Stimulated activated CD4-positive, alpha-beta T cell treated with anti-CD3 and anti-CD28 coated beads, TNF-alpha, amount 100 ng/mL, for 1 hour (primary cell): ENCODE measurements around the gene TBL1Y.
"Not testable (repeated sequence)": the region's sequence is repeated elsewhere in the genome, so short reads cannot be mapped to it uniquely, and the experiment has no call there.

Experiments used
- DNase-seq, 3 donors: peaks; one replicate each; pipeline ENCODE4 v3.0.0-alpha.2; 2020; ENCODE audit warnings: low read depth in 3 of 3, low spot score in 1 of 3

Gene TBL1Y

DNA sequence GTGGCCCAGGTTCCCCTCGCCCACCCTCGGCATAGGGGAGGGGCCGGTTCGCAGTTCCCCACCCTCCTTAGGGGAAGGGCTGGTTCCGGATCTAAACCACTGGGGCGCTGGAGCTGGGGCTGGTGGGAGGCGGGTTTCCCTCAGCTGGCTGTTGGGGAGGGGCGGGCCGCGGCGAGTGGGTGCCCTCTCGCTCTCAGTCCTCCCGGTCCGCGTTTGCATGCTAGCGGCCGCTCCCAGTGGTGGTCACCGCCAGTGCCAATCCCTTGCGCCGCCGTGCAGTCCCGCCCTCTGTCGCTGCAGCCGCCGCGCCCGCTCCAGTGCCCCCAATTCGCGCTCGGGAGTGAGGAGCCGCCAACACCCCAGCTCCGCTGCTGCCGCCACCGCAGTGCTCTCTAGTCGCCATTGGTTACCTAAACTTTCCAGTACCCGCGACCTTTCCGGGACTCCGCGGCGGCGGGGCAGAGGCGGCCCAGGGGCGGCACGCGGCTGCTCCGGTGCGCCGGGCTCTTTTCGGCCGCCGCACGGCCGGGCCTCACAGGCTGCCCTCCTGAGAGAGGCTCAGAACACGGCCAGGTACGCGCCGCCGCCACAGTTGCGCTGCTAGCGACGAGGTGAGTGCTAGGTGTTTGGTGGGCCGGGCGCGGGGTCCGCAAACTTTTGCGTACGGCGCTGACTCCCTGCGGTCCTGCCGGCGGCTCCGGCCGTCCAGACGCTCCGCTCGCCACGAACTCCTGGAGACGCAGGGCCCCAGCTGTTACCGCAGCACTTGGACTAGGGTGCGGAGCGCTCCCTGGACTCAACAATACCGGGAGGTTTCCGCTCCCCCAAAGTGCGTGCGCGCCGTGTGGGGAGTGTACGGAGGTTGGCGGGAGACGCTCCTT lies at the start of gene TBL1Y:
TBL1Y (plus strand) TSS at position 326 of the 881 bp plus-strand sequence. CDS start 114,388 bp downstream, outside the sequence.
- no peak for DNase-seq

GRCh38 chrY:6894496-6894895 lies 16.0 kb upstream of the TBL1Y start:
- DNase-seq: no peak

- DNase-seq: no peak
Observed at GRCh38 chrY:6895236-6895635, 15.3 kb upstream of the TBL1Y start.

- not testable (repeated sequence) for DNase-seq
Observed at GRCh38 chrY:6902116-6902515, 8.4 kb upstream of the TBL1Y start.

GRCh38 chrY:6907591-6907990 lies 2.9 kb upstream of the TBL1Y start:
- no peak for DNase-seq

GRCh38 chrY:6908021-6908420 lies 2.5 kb upstream of the TBL1Y start:
- DNase-seq: not testable (repeated sequence)

GRCh38 chrY:6909118-6909521 lies 1.4 kb upstream of the TBL1Y start:
- DNase-seq: no peak

- DNase-seq: no peak
Observed at GRCh38 chrY:6909856-6910255, 641 bp upstream of the TBL1Y start.

- no peak for DNase-seq
Observed at GRCh38 chrY:6911253-6911881, 870 bp downstream of the TBL1Y start, which contains the start of gene AMELY. Gene AMELY, minus strand, starts transcription at chrY:6911752. Its CDS starts 39,144 bp downstream, at chrY:6872608.

GRCh38 chrY:6913362-6913761 lies 2.9 kb downstream of the TBL1Y start:
- DNase-seq: no peak

DNA sequence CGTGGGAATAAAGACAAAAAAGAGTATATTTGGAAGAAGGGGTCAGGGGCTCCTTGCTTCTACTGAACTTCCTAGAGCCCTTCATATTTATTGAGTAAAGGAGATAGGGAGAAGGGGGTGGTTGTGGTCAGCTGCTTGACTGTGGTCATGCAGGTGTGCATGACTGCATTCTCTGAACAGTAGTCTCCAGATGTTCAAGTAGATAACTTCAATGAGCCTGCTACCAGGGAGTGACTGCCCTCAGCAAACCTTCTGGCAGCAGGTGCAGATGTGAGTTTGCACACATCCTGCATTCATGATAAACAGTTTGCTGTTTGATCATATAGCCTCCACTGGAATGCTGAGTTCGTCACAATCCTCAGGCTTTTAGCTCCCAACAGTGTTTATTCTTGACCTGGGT lies 10.6 kb downstream of the TBL1Y start:
- no peak for DNase-seq

- DNase-seq: no peak
Observed at GRCh38 chrY:6928265-6928664, 17.8 kb downstream of the TBL1Y start.

- no peak for DNase-seq
Observed at GRCh38 chrY:6929237-6929636, 18.7 kb downstream of the TBL1Y start.

DNA sequence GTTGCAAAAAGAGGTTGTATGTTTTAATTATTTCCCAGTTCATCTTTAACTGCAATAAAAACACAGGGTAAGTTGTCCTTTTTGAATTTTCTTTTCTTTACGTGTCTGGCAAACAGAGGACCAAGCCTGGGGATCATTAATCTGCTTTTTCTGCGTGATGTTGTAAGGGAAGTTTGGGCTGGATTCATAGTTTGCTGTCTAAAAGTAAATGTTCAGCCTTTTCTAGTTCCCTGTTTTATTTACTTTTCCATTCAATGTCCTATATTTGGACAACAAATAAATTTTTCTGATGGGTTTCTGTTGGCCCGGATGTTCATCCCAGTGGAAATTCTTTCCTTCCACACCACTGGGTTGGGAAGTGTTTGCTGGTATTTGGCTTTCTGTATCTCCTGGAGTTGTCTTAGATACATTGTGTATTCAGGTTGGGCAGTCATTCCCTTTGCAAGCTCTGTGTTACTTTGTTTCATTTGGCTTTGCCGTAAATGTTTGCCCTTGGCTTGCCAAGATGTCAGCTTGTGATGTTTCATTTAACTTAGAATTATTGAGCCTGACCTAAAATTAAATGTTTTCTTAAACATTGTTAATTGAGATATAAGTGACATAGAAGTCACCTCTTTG lies 21.4 kb downstream of the TBL1Y start:
- DNase-seq: no peak

DNA sequence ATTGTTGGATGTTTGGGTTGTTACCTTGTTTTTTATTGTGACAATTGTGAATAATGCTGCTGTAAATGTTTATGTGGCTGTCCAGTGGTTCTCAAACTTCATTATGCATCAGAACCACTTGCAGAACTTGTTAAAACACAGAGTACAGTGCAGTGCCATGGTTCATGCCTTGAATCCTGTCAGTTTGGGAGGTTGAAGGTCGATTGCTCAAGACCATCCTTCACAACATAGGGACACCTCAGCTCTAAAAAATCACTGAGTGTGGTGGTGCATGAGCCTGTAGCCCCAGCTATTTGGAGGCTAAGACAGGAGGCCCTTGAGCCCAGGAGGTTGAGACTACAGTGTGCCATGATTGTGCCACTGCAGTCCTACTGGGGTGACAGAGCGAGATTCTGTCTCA lies 25.0 kb downstream of the TBL1Y start:
- DNase-seq: no peak

DNA sequence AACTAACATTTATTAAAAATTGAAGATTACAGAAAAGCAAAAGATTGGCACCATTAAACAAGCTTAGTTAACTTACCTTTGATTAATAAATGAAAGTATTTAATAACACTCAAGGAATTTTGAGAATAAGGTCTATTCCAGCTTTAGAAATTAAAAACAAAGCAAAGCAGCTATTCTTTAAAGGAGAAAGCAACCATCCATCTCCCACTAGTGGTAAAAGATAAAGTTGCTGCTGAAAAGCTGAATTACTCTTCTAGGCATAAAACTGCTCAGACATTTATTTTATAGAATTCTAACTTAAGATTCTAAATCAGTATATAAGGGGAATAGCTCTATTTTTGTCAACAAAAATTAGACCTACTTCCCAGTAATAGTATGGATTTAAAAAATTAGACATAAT lies 37.2 kb downstream of the TBL1Y start:
- DNase-seq: no peak

DNA sequence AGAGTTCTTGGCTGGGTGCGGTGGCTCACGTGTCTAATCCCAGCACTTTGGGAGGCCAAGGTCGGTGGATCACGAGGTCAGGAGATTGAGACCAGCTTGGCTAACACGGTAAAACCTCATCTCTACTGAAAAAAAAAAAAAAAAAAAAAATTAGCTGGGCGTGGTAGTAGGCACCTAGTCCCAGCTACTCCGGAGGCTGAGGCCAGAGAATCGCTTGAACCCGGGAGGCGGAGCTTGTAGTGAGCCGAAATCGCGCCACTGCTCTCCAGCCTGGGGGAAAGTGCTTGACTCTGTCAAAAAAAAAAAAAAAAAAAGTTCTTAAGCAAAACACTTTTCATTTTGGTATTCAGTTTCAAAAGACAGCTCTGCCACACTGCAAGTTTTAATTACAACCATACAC lies 37.9 kb downstream of the TBL1Y start:
- no peak for DNase-seq

DNA sequence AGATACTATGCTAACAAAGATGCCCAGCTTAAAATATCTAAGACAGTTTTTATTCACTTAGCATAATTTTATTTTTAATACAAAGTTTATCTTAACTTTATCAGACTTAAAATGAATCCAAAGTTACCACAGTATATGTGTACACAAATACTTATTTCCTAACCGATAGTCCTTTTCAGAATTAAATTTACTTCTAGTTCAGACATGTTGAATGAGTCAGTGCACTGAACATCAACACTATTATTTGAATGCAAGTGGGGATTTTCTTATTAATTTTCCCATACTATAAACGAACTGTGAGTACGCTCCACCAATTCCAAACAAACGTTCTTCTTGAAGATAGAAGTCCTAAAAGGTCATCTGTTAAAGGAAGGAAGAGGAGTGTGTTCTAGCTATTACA lies 39.5 kb downstream of the TBL1Y start:
- no peak for DNase-seq

DNA sequence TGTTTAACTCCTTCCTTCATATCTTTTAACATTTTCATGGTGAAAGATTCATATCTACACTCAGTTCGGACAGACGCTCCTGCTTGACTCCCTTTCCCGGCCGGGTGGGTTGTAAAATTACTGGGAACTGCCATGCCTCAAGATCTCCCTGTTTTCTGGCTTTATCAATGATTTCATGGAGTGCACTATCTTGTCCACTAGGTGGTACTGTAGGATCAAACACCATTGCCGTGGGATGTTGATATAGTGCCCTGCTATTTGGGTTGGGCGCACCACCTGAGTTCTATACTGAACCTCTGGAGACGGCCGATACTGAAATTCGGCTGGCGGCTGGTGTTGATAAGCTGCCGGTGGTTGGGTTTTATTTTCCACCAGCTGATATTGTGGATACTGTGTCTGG lies 54.2 kb downstream of the TBL1Y start:
- DNase-seq: peak in 1 of 3 donors; percentile 1

DNA sequence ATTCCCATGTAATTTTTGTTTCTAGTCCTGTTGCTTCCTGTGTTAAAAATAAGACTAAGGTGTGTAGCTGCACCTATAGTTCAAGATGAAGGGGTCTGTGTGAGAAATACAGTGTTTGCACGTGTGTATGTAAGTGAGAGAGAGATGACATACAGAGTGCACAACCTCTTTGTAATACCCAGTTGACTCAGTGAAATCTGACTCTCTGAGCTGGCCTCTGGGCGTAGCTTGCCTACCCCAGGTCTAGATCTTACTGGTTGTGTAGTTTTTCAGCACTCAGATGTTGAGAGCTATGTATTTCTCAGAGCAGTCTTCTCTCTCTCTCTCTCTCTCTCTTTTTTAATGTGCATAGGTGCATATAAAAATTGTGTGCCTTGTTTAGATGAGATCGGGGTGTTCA lies 56.0 kb downstream of the TBL1Y start:
- no peak for DNase-seq

DNA sequence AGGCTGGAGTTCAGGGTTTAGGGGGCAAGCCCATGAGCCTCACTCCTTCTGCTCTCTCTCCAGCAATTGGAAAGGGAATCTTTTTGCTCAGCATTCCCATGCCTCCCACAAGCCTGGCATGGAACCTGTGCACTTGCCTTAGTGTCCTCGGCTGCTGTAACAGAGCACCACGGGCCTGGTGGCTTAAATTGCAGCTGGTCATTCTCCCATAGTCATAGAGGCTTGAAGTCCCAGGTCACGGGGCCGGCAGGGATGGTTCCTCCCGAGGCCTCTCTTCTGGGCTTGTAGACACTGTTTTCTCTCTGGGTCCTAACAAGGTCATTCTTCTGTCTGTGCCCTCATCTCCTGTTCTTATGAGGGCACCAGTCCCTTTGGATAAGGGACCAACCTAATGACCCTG lies 57.2 kb downstream of the TBL1Y start:
- DNase-seq: no peak

GRCh38 chrY:6968191-6968590 lies 57.7 kb downstream of the TBL1Y start:
- no peak for DNase-seq
